Endothelial cell of umbilical vein (primary cell): ENCODE results near the gene TPM1.

Experiments
- CTCF ChIP-seq, 2 donors: IDR thresholded peaks; 1 replicate in 1 of 2; 2 replicates in 1 of 2; pipeline ENCODE4 v1.5.1; 2011; ENCODE audit warnings: low read length in 2 of 2, mild to moderate bottlenecking in 2 of 2, moderate library complexity in 2 of 2, control low read depth in 1 of 2, inconsistent platforms in 1 of 2, low read depth in 1 of 2; ENCODE audit not compliant: insufficient read depth in 1 of 2; ENCODE audit errors: extremely low read depth in 1 of 2
- EZH2 ChIP-seq: IDR thresholded peaks from 2 replicates; pipeline ENCODE4 v1.6.1; 2012; ENCODE audit warnings: borderline replicate concordance, low read depth, mild to moderate bottlenecking, moderate library complexity, low read length, inconsistent platforms; ENCODE audit not compliant: severe bottlenecking
- JUN ChIP-seq: IDR thresholded peaks from 2 replicates; pipeline ENCODE4 v1.6.1; 2011; ENCODE audit warnings: borderline replicate concordance, low read depth; ENCODE audit not compliant: insufficient read length, insufficient read depth
- MAX ChIP-seq: IDR thresholded peaks from 2 replicates; pipeline ENCODE4 v1.6.1; 2011; ENCODE audit not compliant: insufficient read depth, insufficient read length
- MYC ChIP-seq: IDR thresholded peaks from one replicate; pipeline ENCODE4 v1.6.1; 2011; ENCODE audit warnings: mild to moderate bottlenecking, low read depth, low read length
- POLR2A ChIP-seq: IDR thresholded peaks from 2 replicates; pipeline ENCODE4 v1.6.1; 2012; ENCODE audit warnings: low read depth, mild to moderate bottlenecking, control low read depth, low read length
- POLR2AphosphoS5 ChIP-seq: IDR thresholded peaks from 2 replicates; pipeline ENCODE4 v1.6.1; 2012; ENCODE audit warnings: low read depth, mild to moderate bottlenecking, control low read depth, low read length, moderate library complexity; ENCODE audit not compliant: insufficient read depth

GRCh38 chr15:63045465-63045840 is 2.9 kb downstream of the TPM1 start:
- no peak for TF ChIP-seq POLR2AphosphoS5
- no peak for TF ChIP-seq CTCF (IDR thresholded peaks at IDR 0.05; ENCODE audit: extremely low read depth in 1 of 2, insufficient read depth in 1 of 2, low read depth in 1 of 2, low read length in 2 of 2)
- TF ChIP-seq EZH2: no peak
- no peak for TF ChIP-seq MAX
- no peak for TF ChIP-seq POLR2A
- TF ChIP-seq MYC: no peak
- TF ChIP-seq JUN: no peak
